ENCODE measurements around the gene ELOVL2. TPM values are rescaled to one million over a fixed set of nuclear protein-coding genes. Genes with fewer than 3 reads are reported as not detected.

The ELOVL2 gene
- total RNA-seq, 1 experiment from 2014 or later: 0.47 TPM

GRCh38 chr6:10972196-10972595, 71.9 kb downstream of the ELOVL2 start:
- H3K4me3 Mint-ChIP-seq (ENCODE audit: low read depth, unreplicated experiment): no peak overlapping the region

GRCh38 chr6:10970731-10971130, 73.4 kb downstream of the ELOVL2 start:
- peaks cover 10% of the 10 kb centered on the region for H3K27me3 Mint-ChIP-seq (ENCODE audit: unreplicated experiment)
- no peak for DNase-seq
- no peak overlapping the region for H3K27ac Mint-ChIP-seq (ENCODE audit: unreplicated experiment)
- H3K4me1 Mint-ChIP-seq (ENCODE audit: low read depth, unreplicated experiment): no peaks in the 10 kb centered on the region
- H3K4me3 Mint-ChIP-seq (ENCODE audit: low read depth, unreplicated experiment): no peak overlapping the region
- CTCF ChIA-PET: no interaction called here
- intact Hi-C loops (cut with micrococcal nuclease; ENCODE audit: unreplicated experiment): no loop called here
- H3K36me3 Mint-ChIP-seq (ENCODE audit: insufficient read depth, unreplicated experiment): no peaks in the 10 kb centered on the region
- no peak for TF ChIP-seq CTCF (IDR thresholded peaks at IDR 0.05; ENCODE audit: unreplicated experiment)
- BruUV-seq (replicated peaks): no TSS peak
- H3K9me3 Mint-ChIP-seq (ENCODE audit: low read depth, unreplicated experiment): peaks cover 9% of the 10 kb centered on the region

More at GRCh38 chr6:10972196-10972595, 71.9 kb downstream of the ELOVL2 start:
- intact Hi-C loops (cut with micrococcal nuclease; ENCODE audit: unreplicated experiment): no loop called here
- BruUV-seq (replicated peaks): no TSS peak
- H3K9me3 Mint-ChIP-seq (ENCODE audit: low read depth, unreplicated experiment): peaks cover 8% of the 10 kb centered on the region
- no peaks in the 10 kb centered on the region for H3K4me1 Mint-ChIP-seq (ENCODE audit: low read depth, unreplicated experiment)
- no peak for TF ChIP-seq CTCF (IDR thresholded peaks at IDR 0.05; ENCODE audit: unreplicated experiment)
- peaks cover 10% of the 10 kb centered on the region for H3K27me3 Mint-ChIP-seq (ENCODE audit: unreplicated experiment)
- no peaks in the 10 kb centered on the region for H3K36me3 Mint-ChIP-seq (ENCODE audit: insufficient read depth, unreplicated experiment)
- DNase-seq: no peak
- CTCF ChIA-PET: interaction anchor here (0.6 kb wide), 1 partner anchor 335 kb away, joined by 5 read pairs; no protein-coding TSS in a partner anchor
- no peak overlapping the region for H3K27ac Mint-ChIP-seq (ENCODE audit: unreplicated experiment)

GRCh38 chr6:10968776-10969175, 75.3 kb downstream of the ELOVL2 start:
- H3K27me3 Mint-ChIP-seq (ENCODE audit: unreplicated experiment): peaks cover 10% of the 10 kb centered on the region
- CTCF ChIA-PET: interaction anchor here (0.6 kb wide), 1 partner anchor 71 kb away, joined by 3 read pairs; no protein-coding TSS in a partner anchor
- no peak overlapping the region for H3K4me3 Mint-ChIP-seq (ENCODE audit: low read depth, unreplicated experiment)
- no peaks in the 10 kb centered on the region for H3K4me1 Mint-ChIP-seq (ENCODE audit: low read depth, unreplicated experiment)
- no peak for TF ChIP-seq CTCF (IDR thresholded peaks at IDR 0.05; ENCODE audit: unreplicated experiment)
- no peaks in the 10 kb centered on the region for H3K36me3 Mint-ChIP-seq (ENCODE audit: insufficient read depth, unreplicated experiment)
- BruUV-seq (replicated peaks): no TSS peak
- no peak overlapping the region for H3K27ac Mint-ChIP-seq (ENCODE audit: unreplicated experiment)
- peaks cover 9% of the 10 kb centered on the region for H3K9me3 Mint-ChIP-seq (ENCODE audit: low read depth, unreplicated experiment)
- no peak for DNase-seq
- intact Hi-C loops (cut with micrococcal nuclease; ENCODE audit: unreplicated experiment): no loop called here

- H3K36me3 Mint-ChIP-seq (ENCODE audit: insufficient read depth, unreplicated experiment): no peaks in the 10 kb centered on the region
- no peak overlapping the region for H3K4me3 Mint-ChIP-seq (ENCODE audit: low read depth, unreplicated experiment)
- H3K4me1 Mint-ChIP-seq (ENCODE audit: low read depth, unreplicated experiment): no peaks in the 10 kb centered on the region
- H3K27me3 Mint-ChIP-seq (ENCODE audit: unreplicated experiment): peaks cover 10% of the 10 kb centered on the region
- CTCF ChIA-PET: no interaction called here
- peaks cover 9% of the 10 kb centered on the region for H3K9me3 Mint-ChIP-seq (ENCODE audit: low read depth, unreplicated experiment)
- intact Hi-C loops (cut with micrococcal nuclease; ENCODE audit: unreplicated experiment): no loop called here
- DNase-seq: no peak
- no peak for TF ChIP-seq CTCF (IDR thresholded peaks at IDR 0.05; ENCODE audit: unreplicated experiment)
- H3K27ac Mint-ChIP-seq (ENCODE audit: unreplicated experiment): no peak overlapping the region
- no TSS peak for BruUV-seq (replicated peaks)
Observed at GRCh38 chr6:10964684-10965083, 79.4 kb downstream of the ELOVL2 start.
